Measurements from ENCODE around the gene VPS35L. TPM values are rescaled to one million over a fixed set of nuclear protein-coding genes. Genes with fewer than 3 reads are reported as not detected.

VPS35L gene
- total and polyA plus RNA-seq, 12 donors: 15.0 to 35.1 (median 30.4) TPM

- DNase-seq: no peak
- Histone ChIP-seq H3K27me3 (no peaks in the 10 kb centered on the region), H3K4me1 (peaks cover 0 to 37% (median 10%) of the 10 kb centered on the region in 9 donors), H3K27ac (peak overlapping the region in 5 of 10 donors; percentile 3 to 48 (median 6)), H3K4me3 (no peak overlapping the region), H3K36me3 (peaks cover 0 to 90% (median 23%) of the 10 kb centered on the region in 9 donors), H3K9me3 (no peaks in the 10 kb centered on the region)
- no peak for TF ChIP-seq CTCF (IDR thresholded peaks at IDR 0.05)
- WGBS, 2 donors: 30 to 37% methylated on average over 8 of the region's 8 CpGs
- peak in 3 of 8 donors; percentile 18 to 67 (median 44) for ATAC-seq
- intact Hi-C loops (cut with DNase I): loop anchor here in 5 of 10 donors (5.0 to 10.0 kb wide), 4 partner anchors 65 to 242 kb away; partner anchors contain the start of genes IQCK (in 2 of the 5), KNOP1 (in 2 of the 5) and GPRC5B (in 1 of the 5)
Measured at GRCh38 chr16:19639986-19640421, 84.5 kb downstream of the VPS35L start.

- TF ChIP-seq CTCF (IDR thresholded peaks at IDR 0.05): no peak
- intact Hi-C loops (cut with DNase I): loop anchor here in 4 of 10 donors (5.0 to 10.0 kb wide), 3 partner anchors 62 to 240 kb away; partner anchors contain the start of genes IQCK (in 2 of the 4), KNOP1 (in 2 of the 4) and GPRC5B (in 1 of the 4)
- Histone ChIP-seq H3K36me3 (peaks cover 0 to 72% (median 9%) of the 10 kb centered on the region in 9 donors), H3K27ac (peak overlapping the region in 4 of 10 donors; percentile 5 to 84 (median 46)), H3K27me3 (no peaks in the 10 kb centered on the region), H3K4me3 (no peak overlapping the region), H3K4me1 (peaks cover 5 to 48% (median 15%) of the 10 kb centered on the region in 9 donors), H3K9me3 (no peaks in the 10 kb centered on the region)
- DNase-seq: no peak
- WGBS, 2 donors: 85 to 89% methylated on average over 4 of the region's 4 CpGs
- no peak for ATAC-seq
Measured at GRCh38 chr16:19642501-19642900, 87.0 kb downstream of the VPS35L start.

GRCh38 chr16:19644877-19645276 lies 89.4 kb downstream of the VPS35L start:
- no peaks in the 10 kb centered on the region for H3K27me3 ChIP-seq
- peak; percentile 67 to 92 (median 86) for ATAC-seq
- peaks cover 0 to 72% (median 0%) of the 10 kb centered on the region in 9 donors for H3K36me3 ChIP-seq

More at GRCh38 chr16:19644877-19645276, 89.4 kb downstream of the VPS35L start:
- DNase-seq: peak; percentile 71 to 87
- peak overlapping the region in 9 of 10 donors; percentile 74 to 90 (median 78) for H3K27ac ChIP-seq
- H3K9me3 ChIP-seq: no peaks in the 10 kb centered on the region
- WGBS, 2 donors: 50 to 51% methylated on average over 4 of the region's 4 CpGs
- peaks cover 5 to 44% (median 15%) of the 10 kb centered on the region in 9 donors for H3K4me1 ChIP-seq
- TF ChIP-seq CTCF (IDR thresholded peaks at IDR 0.05): no peak
- peak overlapping the region in 7 of 10 donors; percentile 13 to 38 (median 34) for H3K4me3 ChIP-seq
- intact Hi-C loops (cut with DNase I): loop anchor here in 4 of 10 donors (5.0 to 10.0 kb wide), 5 partner anchors 52 to 237 kb away; partner anchors contain the start of genes IQCK (in 3 of the 4), KNOP1 (in 3 of the 4) and GPRC5B (in 1 of the 4)

Measured in heart right ventricle (tissue), 16 donors.